HG02981 (cell line): Measurements from ENCODE around the gene HCAR3.
"Not testable (repeated sequence)": the region's sequence is repeated elsewhere in the genome, so short reads cannot be mapped to it uniquely, and the experiment has no call there.

Experiments
- ATAC-seq: cut with Tn5 transposase; IDR thresholded peaks from one replicate; pipeline ENCODE4 v1.9.1; 2021; ENCODE audit warnings: mild to moderate bottlenecking, moderate library complexity; ENCODE audit not compliant: unreplicated experiment

Gene HCAR3

DNA sequence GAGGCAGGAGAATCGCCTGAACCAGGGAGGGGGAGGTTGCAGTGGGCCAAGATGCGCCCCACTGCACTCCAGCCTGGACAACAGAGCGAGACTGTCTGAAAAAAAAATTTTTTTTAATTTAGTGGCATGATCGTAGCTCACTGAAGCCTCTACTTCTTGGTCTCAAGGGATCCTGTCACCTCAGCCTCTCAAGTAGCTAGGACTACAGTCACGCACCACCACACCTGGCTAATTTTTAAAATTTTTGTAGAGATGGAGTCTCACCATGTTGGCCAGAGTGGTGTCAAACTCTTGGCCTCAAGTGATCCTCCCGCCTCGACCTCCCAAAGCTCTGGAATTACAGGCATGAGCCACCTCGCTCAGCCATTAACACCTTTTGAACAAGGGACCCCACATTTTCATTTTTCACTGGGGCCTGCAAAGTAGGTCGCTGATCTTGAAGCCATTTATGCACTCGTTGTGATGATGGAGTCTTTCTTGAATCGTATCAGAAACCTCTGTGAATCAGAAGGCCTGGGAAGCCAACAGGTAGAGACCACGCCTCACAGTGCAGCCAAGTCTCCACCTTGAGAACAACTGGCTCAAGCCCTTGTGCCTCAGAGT lies 8.1 kb upstream of the HCAR3 start:
- ATAC-seq: peak; percentile 50

DNA sequence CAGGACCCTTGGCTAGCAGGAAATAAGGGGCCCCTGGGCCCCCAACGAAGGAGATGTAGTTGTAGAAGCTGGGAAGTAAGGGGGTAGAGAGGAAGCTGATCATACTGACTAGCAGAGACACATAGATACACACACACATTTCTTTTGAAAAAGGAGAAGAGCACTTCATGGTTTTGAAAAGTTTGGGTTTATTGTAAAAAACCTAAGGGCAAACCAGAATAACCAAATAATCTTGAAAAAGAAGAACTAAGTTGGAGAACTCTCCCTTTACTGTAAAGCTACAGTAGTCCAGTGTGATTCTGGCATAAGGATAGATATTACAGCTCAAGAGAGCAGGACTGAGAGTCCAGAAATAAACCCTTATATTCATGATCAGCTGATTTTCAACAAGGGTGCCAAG lies 5.8 kb upstream of the HCAR3 start:
- ATAC-seq: no peak

DNA sequence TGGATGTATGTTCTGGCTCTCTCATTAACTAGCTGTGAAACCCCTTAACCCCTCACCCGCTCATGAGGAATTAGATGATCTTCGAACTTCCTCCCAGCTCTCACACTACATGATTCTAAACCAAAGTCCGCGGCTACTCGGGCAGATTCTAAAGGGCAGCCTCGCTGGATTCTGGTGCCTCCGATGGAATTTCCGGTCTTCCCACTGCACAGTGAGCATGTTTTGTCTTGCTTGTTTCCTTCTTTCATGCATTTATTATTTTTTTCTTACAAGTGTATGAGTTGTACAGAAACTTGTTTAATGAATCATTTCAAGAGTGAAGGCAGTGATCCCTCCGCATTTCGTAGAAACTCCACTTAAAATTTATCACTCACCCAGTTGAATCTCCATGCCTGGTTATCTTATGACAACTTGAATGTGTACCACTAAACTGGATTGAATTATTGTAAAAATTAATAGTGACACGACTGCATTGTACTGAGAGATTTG lies 4.5 kb upstream of the HCAR3 start:
- no peak for ATAC-seq

DNA sequence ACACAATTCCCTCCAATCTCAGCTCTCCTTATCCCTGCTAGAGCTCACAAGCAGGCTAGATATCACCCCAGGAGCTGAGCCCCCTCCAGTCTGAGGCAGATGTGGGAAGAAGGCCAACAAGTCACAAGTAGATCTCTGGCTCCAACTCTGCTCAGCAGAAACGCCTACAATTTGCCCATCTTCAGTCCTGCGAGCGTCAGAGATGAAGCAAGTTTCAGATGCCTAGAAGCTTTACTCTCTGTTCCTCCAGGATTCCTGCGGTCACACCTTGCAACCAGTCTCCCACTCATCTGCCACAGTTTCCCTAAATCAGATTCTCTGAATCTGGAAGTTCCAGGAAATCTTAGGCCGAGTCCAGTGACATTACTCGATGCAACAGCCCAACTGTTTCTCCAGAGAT lies 1.4 kb downstream of the HCAR3 start:
- not testable (repeated sequence) for ATAC-seq

DNA sequence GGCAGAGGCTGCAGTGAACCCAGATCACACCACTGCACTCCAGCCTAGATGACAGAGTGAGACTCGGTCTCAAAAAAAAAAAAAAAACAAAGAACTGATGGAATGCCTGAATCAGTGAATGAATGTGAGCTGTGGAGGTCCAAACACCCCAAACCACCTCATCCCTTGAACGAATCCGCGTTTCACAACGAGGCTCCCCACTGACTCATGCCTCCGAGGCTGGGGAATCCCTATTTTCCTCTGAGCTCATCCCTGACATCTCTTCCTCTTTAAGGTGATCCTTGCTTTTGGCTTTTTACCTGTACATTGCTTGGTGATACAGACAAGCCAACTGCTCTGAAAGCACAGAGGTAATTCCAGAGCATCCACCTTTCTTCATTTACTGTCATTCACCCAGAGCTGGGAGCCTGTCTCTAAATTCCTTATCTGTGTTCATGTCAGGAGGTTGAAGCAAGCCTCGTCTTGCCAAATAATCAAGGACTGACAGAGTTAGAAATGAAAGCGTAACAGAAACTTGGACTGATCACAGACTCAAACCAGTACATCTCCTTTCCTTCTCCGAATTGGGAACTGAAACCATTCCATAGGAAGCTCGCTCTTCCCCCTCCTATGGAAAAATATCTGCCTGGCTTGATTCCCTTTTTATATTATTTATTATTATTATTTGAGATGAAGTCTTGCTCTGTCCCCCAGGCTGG lies 3.0 kb downstream of the HCAR3 start:
- not testable (repeated sequence) for ATAC-seq

DNA sequence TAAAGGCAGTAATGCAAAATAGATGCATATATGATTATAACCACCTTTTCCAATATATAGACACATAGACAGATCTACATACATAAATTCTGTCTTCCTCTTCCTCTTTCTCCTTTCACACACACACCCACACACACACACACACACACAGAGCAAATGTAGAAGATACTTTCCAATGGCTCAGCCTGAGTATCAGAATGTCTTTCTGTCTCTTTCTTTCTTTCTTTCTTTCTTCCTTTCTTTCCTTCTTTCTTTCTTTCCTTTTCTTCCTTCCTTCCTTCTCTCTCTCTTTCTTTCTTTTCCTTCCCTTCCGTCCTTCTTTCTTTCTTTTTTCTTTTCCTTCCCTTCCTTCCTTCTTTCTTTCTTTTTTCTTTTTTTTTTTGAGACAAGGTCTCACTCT lies 5.3 kb downstream of the HCAR3 start:
- ATAC-seq: not testable (repeated sequence)

DNA sequence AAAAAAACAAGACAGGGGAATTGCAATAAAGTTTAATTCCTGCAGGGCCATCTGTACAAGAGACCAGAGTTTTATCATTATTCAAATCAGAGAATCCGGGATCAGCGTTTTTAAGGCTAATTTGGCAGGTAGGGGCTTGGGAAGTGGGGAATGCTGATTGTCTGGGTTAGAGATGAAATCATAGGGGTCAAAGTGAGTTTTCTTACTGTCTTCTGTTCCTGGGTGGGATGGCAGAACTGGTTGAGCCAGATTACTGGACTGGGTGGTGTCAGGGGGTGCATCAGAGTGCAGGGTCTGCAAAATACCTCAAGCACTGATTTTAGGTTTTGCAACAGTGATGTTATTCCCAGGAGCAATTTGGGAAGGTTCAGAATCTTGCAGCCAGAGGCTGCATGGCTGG lies 6.3 kb downstream of the HCAR3 start:
- ATAC-seq: not testable (repeated sequence)

DNA sequence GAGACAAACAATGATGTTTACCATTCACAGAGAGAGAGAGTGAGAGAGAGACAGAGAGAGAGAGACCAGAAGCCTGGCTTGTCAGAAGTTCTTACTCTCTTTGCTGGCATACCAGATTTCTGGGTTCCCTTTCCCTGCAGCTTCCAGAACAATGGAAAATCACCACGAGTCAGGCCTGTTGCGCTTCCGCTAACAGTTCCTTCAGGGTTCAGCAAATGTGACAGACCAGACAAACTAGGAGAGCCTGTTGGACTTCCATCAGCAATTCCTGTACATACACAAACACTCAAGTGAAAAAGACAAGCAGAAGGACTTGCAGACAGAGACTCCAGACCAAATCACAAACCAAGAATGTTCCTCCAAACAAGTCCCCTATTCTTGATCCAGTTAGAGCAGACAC lies 7.3 kb downstream of the HCAR3 start:
- ATAC-seq: not testable (repeated sequence)

DNA sequence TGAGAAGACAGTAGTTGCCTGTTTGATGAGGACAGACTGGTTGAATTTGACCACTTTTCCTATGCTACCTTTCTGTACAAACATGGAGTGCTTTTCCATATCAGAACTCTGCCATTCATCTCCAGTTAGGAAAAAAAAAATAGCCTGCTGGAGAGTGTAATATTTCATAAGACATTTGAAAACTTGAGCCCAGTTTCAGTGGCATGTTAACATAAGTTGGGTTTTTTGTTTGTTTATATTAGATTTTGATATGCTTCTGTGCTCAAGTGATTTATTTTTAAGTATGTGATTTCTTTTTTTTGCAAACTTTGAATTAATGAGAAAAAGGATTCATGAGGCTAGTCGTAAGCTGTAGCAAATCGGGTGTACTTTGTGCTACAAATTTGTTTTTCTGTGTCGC lies 12.8 kb downstream of the HCAR3 start:
- not testable (repeated sequence) for ATAC-seq

DNA sequence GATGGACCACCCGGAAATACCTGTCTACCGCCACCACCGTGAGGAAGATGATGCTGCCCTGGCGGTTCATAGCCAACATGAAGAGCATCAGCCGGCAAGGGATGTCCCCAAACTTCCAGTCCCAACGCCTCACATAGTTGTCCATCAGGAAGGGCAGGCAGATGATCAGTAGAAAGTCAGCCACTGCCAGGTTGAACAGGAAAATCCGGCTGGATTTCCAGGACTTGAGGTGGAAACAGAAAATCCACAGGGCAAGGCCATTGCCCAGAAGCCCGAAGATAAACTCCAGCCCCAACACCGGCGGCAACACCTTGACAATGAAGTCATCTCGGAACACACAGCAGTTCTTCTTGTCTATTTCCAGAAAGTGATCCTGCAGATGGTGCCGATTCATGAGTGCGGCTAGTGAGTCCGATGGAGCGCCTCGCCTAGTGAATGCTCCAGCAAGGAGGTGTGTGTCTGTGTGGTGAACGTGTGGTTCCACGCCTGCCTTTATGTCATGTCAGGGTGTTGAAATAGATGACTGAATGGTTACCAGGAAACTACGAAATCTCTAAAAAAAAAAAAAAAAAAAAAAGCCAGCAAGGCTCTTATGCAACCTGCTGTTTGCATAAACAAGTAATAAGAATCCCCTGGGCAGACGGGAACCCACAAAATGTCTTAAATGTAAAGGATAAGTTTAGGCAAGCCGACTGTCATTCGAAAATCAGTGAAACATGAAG lies 13.6 kb downstream of the HCAR3 start, which contains the start of gene HCAR2:
HCAR2 (minus strand) TSS at position 468 of the 722 bp plus-strand sequence; CDS start at position 394, 74 bp downstream.
- not testable (repeated sequence) for ATAC-seq

DNA sequence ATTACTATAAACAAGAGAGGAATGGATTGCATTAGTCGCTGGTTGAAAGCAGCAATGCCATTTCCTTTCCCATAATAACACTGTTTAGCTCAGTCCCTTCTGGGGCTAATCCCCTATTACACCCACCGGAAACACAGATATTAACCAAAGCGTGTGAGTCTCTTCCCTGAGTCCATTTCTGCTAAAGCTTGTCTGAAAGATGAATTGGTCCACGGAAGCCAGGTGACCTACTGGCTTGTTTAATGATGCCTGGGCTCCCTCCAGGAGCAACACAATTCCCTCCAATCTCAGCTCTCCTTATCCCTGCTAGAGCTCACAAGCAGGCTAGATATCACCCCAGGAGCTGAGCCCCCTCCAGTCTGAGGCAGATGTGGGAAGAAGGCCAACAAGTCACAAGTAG lies 15.1 kb downstream of the HCAR3 start:
- ATAC-seq: not testable (repeated sequence)

DNA sequence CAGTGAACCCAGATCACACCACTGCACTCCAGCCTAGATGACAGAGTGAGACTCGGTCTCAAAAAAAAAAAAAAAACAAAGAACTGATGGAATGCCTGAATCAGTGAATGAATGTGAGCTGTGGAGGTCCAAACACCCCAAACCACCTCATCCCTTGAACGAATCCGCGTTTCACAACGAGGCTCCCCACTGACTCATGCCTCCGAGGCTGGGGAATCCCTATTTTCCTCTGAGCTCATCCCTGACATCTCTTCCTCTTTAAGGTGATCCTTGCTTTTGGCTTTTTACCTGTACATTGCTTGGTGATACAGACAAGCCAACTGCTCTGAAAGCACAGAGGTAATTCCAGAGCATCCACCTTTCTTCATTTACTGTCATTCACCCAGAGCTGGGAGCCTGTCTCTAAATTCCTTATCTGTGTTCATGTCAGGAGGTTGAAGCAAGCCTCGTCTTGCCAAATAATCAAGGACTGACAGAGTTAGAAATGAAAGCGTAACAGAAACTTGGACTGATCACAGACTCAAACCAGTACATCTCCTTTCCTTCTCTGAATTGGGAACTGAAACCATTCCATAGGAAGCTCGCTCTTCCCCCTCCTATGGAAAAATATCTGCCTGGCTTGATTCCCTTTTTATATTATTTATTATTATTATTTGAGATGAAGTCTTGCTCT lies 16.4 kb downstream of the HCAR3 start:
- ATAC-seq: not testable (repeated sequence)

DNA sequence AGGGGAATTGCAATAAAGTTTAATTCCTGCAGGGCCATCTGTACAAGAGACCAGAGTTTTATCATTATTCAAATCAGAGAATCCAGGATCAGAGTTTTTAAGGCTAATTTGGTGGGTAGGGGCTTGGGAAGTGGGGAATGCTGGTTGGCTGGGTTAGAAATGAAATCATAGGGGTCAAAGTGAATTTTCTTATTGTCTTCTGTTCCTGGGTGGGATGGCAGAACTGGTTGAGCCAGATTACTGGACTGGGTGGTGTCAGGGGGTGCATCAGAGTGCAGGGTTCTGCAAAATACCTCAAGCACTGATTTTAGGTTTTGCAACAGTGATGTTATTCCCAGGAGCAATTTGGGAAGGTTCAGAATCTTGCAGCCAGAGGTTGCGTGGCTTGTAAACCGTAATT lies 19.7 kb downstream of the HCAR3 start:
- not testable (repeated sequence) for ATAC-seq

DNA sequence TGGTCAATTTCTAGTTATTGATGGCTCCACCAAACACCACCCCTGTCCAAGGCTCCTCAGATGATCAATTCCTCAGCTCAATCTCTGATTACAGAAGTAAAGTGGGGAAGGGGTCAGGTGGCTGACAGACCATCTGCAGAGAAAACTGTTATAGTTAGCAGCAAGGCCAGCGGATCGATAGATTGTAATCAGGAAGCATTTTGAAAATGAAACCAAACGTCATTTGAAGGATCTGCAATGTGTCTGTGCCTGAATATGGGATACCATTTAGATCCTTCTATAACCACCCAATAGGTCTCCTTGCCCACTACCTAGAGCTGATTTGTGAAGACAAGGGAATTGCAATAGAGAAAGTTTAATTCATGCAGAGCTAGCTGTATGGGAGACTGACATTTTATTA lies 25.0 kb downstream of the HCAR3 start:
- no peak for ATAC-seq

DNA sequence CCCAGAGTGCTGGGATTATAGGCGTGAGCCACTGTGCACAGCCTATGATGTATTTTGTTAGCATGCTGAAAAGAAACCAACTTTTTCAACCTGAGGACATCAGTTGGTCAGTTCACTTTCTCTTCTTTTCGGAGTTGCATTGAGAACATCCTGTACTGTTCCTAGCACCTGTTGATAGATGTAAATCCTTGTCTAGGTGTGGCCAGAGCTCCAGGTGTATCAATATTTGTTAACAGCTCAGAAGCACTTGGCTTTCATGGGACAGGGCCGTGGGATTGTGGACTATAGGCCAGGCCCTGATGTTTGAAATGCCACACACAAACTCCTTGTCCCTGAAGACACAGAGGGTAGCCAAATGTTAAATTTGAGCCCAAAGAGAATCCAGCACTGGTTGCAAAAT lies 28.3 kb downstream of the HCAR3 start:
- no peak for ATAC-seq

DNA sequence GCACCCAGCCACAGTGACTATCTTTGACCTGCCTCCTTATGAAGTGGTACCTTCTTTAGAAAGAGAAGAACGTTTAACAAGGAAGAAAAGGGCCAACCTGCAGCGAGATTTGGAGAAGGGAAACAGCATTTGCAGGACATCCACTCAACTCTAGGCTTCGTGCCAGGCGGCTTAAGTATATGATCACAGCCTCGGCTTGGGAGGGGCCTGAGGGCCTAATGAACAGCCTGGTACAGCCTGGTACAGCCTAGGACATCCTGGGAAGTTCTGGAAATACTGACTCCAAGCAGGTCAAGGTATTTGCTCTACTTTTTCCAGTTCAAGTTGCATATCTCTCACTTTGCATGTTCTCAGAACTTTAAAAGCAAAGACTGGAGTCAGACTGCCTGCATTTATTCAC lies 29.5 kb downstream of the HCAR3 start:
- ATAC-seq: no peak

DNA sequence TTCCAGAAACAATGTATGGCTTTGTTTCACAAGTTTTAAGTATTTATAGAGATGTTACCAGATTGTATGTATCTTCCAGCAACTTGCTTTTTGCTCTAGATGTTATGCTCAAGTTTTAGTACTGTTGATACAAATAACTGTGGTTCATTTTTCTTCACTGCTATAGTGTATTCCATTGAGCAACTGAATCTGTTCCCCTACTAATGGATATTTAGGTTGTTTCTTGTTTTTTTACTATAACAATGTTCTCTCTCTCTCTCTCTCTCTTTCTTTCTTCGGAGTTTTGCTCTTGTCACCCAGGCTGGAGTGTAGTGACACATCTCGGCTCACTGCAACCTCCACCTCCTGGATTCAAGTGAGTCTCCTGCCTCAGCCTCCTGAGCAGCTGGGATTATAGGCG lies 30.1 kb downstream of the HCAR3 start:
- no peak for ATAC-seq

DNA sequence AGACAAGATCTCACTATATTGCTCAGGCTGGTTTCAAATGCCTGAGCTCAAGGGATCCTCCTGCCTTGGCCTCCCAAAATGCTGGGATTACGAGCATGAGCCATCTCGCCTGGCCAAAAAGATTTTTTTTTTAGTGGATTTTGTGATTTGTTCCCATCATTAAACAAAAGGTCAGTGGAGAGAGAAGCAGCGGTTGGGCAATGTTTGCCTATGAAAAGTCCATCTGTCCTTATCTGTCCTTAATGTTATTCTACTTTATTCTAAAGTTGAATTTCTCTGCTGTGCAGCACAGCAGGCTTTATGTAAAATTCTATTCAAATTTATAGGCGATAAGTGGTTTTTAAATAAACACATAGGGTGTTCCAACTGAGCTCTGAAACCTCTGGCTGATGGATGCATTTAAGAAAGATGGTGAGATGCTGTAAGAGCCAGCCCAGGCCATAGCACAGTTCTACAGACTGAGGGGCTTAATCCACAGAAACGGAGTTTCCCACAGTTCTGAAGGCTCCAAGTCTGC lies 32.3 kb downstream of the HCAR3 start:
- no peak for ATAC-seq

DNA sequence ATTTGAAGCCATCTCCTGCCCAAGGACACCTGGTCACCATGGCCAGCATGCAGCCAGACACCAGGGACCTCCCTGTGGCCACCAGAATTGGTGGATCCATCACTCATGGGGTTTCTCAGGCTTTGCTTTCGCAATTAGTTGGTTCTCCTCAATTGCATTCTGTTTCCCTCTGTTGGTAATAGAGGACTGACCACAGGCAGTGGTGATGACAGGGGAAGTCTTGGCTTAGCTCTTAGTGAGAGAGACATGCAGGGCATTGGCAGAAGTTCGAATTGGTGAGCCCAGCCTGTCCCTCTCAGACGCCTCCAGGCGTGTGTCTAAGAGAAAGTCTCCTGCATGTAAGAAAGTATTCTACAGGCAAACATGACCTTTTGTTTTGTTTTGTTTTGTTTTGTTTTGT lies 34.8 kb downstream of the HCAR3 start:
- no peak for ATAC-seq

DNA sequence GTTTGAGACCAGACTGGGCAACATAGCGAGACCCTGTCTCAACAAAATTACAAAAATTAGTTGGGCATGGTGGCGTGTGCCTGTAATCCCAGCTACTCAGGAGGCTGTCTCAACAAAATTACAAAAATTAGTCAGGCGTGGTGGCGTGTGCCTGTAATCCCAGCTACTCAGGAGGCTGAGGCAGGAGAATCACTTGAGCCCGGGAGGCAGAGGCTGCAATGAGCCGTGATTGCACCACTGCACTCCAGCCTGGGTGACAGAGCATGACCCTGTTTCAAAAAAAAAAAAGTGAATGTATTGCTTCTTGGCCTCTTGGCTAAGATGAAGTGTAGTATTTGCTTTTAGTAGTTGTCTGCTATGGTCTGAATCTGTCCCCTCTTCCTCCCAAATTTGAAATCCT lies 35.6 kb downstream of the HCAR3 start:
- ATAC-seq: not testable (repeated sequence)

DNA sequence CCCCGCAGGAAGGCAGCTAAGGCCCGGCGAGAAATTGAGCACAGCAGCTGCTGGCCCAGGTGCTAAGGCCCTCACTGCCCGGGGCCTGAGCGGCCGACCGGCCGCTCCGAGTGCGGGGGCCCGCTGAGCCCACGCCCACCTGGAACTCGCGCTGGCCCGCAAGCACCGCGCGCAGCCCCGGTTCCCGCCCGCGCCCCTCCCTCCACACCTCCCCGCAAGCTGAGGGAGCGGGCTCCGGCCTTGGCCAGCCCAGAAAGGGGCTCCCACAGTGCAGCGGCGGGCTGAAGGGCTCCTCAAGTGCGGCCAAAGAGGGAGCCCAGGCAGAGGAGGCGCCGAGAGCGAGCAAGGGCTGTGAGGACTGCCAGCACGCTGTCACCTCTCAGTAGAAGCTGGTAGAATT lies 39.8 kb downstream of the HCAR3 start:
- not testable (repeated sequence) for ATAC-seq
